Measurements from ENCODE around the gene PTPRG.

Gene PTPRG

DNA sequence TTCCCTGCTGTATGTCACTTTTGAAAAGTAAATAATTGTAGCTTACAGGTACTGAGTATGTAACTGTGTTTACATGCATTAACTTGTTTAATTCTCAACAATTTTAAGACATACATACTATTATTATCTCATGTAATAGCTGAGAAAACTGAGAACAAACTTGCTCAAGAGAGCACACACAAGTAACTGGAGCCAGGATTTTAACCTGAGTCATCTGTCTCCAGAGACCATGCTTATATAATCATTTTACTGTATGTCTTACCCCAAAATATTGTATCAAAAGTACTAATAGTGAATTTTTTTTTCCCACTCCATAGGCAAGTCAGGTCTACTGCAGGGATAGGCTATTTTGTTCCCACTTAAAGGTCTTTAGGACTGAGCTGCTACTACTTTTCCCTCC, 716.6 kb downstream of the PTPRG start:
- DNase-seq (ENCODE audit: low read depth), result no peak

DNA sequence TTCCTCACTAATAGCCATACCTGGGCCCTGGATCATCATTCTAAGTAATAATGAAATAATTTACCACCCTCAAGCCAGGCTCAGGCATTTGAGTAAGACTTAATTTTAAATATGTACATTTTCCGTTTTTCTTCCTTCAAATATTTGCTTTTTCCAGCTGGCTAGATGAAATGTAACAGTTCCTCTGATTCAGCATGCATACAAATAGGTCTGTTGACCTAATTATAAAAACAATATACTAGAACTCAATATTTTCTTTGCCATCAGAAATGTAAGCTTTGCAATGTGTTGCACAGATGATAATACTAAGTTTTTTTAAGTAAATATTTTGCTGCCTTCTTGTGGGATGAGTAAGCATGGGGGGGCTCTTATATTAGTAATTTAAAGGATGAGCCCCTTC, 720.4 kb downstream of the PTPRG start:
- no peak for DNase-seq (ENCODE audit: low read depth)

DNA sequence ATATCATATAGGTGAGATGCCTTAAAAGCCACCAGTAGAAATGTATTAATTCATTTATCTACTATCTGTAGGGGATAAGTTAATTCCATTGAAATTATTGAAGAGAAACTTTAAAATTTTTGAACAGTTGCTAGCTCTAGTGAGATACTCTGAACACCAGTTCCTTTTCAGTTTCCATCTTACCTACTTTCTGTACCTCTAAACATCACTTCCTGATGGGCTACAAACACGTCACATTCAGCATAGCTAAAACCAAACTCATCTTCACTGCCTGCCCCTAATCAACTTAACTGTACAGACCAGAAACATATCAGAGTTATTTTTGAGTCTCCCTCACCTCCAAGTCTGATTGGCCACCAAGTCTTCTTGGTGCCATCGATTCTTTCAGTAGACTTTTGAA, 723.1 kb downstream of the PTPRG start:
- DNase-seq (ENCODE audit: low read depth), result no peak

DNA sequence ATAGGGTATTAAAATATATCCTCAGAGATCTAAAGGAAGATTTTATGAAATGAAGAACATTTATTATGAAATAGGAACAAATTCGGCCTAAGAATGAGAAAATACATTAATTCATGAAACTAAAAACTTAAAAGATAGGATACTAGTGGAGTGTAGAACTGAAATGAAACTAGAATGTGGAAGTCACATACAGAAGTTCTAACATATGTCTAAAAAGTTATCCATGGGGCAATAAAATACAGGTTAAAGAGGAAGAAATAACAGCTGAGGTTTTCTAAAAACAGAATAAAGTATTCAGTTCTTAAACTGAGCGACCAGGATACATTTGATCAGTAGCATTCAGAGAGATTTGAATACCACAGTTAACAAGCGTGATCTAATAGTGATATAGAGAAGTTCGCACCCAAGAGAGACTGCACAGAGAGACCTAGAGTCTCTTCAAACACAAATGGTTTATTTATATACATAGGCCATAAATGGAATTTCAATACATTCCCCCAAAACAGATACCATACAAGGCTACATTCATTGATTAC, 726.1 kb downstream of the PTPRG start:
- no peak for DNase-seq (ENCODE audit: low read depth)

DNA sequence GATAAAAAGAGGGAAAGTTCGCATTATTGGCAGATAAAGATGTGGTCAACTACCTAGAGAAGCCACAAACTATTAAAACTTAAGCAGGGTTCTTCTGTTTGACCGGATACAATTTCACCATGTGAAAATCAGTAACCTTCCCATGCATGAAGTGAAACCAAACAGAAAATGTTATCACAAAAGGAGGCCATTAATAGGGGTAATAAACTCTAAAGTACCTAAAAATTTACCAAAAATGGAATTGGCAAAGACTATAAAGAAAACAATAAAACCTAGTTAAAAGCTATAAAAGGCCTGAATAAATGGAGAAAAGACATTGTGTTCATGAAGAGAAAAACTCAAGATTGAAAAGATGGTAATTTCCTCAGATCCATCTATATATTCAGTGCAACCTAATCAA, 728.6 kb downstream of the PTPRG start:
- DNase-seq (ENCODE audit: low read depth), result no peak

DNA sequence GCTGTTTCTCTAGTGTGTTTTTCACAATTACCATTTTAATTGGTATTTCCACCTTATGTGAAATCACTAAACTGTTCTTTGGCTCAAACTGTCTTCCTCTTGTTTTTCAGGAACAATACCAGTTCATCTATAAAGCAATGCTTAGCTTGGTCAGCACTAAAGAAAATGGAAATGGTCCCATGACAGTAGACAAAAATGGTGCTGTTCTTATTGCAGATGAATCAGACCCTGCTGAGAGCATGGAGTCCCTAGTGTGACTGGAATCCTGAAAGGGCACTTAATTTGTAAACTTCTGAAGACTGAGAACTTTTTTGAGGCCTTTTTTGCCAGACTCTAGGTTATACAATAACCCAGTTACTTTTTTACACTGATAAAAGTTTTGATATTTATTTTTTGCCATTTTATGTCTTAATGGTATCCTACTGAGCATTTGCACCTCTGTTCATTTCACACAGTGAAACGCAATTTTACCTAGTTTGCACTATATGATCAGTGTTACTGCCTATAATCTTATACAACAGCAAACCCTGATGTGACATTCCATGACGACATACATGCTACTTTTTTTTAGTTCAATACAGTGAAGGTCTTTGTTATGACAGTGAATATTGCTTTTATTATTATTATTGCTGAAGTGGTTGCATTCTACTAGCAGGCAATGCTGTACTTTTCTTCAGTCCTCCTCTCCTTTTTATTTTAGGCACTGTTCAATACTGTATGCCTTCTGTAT, 731.8 kb downstream of the PTPRG start:
- DNase-seq (ENCODE audit: low read depth), result no peak

DNA sequence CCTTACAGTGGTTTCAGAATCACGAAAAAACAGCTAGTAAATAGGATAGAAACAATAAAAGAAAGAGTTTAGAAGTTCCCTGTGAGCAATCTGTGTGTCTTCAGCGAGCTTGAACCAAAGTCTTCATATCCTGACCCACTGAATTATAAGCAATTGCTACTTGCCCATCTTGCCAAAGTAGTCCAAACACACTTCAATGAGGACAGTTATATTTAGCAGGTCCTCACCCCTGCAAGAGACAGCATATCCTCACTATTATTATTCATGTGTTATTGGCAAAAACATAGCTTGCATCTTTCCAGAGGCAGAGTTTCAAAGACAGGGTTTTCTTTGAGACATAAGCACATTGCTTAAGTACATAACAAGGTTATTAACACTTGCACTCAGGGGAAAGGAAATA, 734.2 kb downstream of the PTPRG start:
- no peak for DNase-seq (ENCODE audit: low read depth)

DNA sequence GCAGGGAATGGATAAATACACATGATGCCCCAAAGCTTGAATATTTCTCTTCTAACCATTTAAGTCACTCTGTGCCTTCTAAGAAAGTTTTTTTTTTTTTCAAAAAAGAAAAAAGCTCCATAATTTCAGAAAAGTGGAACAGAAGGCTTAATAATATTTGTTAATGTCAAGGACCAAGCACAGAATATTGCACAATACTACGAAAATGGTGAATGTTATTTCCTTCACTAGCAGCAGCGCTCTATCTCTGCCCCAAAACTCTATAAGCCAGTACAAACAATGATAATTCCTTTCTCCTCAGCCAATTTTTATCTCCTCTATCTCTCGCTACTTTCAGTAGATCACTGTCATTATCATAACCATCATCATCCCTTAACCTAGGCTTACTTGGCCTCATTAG, 739.2 kb downstream of the PTPRG start:
- DNase-seq (ENCODE audit: low read depth), result no peak

DNA sequence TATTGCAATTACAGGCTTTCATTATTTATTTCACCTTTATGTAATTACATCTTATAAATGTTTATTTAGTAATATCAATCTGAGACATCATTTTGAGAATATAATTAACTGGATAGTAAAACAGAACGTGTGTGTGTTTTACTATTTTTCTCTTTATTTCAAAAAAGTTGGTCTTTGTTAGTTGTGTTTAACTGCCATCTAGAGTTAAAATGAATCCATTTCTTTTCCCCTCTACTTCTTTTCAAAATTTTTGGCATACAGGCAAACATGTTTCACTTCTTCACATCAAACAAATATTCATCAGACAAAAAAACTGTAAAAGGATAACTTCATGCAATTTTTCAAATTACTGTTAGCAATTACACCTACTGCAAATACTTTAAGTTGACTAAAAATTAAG, 750.8 kb downstream of the PTPRG start:
- no peak for DNase-seq (ENCODE audit: low read depth)

DNA sequence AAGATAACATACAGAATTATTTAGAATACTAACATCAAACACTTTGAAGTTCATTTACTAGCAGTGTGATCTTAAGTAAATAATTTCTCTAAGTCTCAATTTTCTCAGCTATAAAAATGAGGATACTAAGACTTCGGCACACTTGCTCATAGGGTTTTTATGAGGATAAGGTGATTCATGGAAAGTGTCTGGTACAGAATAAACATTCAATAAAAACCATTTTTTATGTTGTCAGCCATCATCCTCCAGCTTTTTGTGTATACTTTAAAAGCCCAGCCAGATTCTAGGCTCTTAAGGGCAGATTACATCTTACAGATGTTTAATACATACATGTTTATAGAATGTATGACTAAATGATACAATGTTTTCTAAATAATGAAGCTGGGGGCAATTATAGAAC, 755.2 kb downstream of the PTPRG start:
- DNase-seq (ENCODE audit: low read depth), result no peak

DNA sequence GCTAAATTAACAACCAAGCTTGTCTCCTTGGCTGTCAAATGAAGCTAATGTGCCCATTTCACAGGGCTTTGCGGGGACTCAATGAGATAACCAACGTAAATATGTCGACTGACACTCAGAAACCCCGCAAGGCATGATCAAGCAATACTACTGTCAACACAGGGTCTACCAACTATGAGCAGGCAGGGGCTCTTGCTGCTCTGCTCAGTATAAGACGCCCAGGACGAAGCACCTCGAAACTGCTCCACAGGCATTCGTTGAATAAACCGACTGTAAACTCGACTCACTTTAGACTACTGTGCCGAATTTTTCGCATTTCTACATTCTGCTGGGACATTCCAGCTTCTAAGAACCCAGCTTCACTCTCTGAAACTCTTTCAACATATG, 757.0 kb downstream of the PTPRG start:
- DNase-seq (ENCODE audit: low read depth), result no peak

DNA sequence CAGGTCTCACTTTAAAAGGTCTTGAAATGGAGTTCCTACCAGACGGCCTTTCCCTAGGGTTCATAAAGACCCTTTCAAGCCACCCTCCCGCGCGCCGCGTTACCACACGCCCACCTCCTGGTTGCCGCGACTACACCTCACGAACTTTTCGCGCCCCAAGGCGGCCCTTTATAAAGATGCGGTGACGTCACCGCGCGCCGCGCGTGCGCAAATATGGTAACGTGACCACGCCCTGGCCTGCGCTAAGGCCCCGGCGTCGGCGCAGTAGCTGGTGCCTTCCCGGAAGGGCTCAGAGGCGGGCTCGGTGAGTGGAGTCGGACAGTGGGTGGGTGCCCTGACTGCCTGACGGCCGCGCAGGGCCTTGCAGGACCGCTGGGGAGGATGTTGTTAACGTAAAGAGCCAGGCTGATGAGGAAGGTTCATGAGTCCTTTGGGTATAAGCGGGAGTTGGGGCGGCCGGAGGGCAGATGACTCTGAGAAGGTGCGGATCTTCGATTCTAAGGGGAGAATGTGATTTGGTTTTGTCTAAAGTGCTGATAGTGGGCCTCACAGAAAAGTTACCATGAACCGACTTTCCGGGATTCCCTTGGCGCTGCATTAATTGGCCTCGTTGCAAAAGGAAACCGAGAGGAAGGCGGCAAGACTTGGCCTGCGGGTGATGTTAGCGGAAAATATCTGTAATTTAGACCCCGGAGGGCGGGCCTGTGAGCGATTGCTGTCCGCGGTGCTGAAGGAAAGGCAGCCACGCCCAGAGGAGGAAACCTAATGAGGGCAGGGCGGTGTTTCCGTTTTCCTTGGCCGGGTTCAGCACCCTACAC, 757.6 kb downstream of the PTPRG start:
- peak; percentile 61 for DNase-seq (ENCODE audit: low read depth)

DNA sequence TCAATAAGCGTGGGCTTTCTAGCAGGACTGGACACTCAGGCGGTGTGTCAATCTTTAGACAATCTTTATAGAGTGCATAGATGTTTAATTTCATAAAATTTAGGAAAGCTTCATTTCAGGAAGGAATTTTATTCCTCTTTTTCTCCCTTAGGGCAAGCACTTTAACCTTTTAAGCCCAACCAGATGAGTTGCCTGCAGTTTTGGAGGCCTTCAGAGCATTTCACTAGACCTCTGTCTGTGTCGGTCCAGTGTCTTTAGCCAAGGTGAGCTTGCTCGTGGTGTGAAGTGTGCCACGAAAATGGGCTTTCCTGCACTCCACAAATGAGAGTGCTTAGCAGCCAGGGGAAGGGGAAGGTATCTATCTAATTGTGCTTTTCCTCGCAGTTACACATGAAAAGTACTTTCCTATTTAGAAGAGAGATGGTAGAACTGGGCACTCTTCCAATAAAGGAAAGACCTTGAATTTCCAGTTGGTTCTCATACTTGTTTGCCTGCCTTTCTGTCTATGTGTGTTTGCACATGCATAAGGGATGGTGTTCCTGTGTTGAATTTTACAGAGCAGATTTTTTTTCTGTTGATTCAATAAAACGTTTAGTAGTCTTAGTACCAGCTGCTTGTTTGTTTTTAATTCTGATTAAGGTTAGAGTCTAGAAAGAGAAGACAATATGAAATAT, 758.3 kb downstream of the PTPRG start:
- DNase-seq (ENCODE audit: low read depth), result no peak

DNA sequence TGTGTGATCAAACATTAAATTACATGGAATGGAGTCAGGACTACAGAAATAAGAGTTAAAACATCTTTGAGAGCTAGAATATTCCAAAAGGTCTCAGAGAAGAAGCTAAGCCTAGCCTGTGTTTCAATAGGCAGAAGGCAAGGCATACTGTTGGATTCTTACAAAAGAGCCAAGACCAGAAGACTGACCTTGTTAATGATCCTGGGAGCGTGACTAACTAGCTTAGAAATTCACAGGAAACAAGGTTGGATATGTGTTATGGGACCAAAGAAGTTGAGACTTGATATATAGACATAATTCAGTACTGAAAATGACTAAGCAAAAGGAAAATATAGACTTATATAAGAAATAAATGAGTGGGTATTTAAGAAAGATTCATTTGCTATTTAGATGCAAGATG, 761.9 kb downstream of the PTPRG start:
- no peak for DNase-seq (ENCODE audit: low read depth)

DNA sequence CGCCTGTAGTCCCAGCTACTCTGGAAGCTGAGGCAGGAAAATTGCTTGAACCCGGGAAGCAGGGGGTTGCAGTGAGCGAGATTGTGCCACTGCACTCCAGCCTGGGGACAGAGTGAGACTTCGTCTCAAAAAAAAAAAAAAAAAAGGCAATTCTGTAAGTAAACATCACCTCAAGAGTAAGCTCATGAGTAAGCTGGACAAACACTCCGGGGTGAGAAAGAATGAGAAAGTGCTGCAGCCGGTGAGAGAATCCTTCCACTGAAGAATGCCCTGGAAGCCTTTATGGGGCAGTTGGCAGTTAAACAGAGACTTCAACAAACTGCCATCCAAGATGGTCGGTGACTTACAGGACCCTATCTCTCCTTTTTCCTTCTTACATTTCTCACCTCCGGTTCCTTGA, 764.5 kb downstream of the PTPRG start:
- DNase-seq (ENCODE audit: low read depth), result no peak

DNA sequence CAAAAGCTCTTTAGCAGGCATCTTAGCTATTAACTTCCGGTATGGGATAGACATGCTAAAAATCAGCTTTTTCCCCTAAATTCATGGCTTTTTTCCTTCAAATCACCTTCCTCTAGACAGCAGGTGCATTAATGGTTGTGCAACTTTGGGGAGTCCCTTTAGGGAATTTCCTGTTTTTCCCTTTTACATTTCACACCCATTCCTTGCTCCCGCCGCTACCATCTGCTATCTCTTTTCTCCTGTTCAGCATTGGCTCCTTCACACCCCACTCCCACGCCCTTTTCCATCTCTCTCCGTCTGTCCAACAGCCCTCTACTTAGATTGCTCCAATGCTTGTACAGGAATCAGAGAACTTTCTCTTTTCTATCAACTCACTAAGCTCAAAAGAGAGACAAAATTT, 768.6 kb downstream of the PTPRG start:
- DNase-seq (ENCODE audit: low read depth), result no peak

DNA sequence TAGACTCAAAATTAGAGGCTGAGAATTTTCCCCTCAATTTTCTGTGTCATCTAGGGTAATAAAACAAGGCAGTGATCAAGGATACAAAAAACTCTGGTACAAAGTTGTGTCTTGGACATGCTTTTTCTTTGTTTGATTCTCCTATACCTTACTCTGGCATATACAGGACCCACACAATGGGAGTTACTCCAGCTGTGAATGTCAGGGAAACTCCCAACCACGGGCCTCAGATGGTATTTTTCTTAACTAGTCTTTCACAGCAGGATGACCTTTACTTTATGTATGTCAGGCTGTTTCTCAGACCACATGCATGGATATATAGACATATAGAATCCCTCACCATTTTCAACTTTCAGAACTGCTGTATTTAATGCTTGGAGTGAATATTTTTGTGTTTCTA, 770.6 kb downstream of the PTPRG start:
- no peak for DNase-seq (ENCODE audit: low read depth)

DNA sequence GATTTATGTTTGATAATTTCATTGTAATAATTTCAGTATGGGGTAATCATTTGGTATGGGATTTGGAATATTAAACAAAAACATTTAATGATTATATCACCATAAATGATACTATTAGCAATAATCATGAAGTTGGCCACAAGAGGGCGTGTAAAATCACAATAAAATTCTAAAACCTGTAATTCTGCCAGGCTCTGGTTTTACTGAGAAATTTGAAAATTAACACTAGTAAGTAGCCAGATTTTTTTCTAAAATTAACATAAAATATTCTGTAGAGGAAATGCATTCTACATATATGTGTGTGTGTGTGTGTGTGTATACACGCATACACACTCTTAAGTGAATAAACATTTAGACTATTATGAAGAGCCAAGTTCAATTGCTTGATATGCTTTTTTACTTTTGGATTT, 771.5 kb downstream of the PTPRG start:
- no peak for DNase-seq (ENCODE audit: low read depth)

DNA sequence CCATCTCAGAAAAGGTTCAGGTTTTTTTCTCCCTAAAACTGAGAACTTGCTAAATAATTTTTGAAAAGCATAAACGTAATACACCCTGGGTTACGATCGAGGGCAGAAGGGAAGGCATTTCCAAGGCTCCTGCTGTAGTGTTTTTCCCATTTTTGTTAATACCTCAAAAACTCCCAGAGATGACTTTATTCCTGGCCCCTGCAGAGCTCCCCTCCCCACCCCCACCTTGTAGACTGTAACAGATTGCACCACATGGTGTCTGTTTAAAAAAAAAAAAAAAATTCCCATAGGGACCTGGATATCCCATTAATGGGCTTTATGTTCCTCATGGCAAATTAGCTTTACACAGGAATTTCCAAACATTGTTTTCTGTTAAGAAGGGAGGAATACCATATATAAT, 773.8 kb downstream of the PTPRG start:
- no peak for DNase-seq (ENCODE audit: low read depth)

DNA sequence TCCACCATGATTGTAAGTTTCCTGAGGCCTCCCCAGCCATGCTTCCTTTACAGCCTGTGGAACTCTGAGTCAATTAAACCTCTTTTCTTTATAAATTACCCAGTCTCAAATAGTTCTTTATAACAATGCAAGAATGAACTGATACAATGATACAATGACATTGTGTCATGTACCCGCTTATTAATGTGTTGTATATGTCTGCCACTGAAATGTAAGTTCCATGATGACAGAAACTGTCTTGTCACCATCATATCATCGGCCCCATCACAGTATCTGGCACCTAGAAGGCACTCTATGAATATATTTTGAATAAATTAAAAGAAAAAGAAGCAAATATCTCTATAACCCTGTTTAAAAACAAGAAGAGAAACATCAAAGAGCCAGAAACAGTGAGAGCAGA, 782.4 kb downstream of the PTPRG start:
- DNase-seq (ENCODE audit: low read depth), result no peak
